Sigmoid colon (tissue), 7 donors: ENCODE measurements around the gene WNK1. TPM values are rescaled to one million over a fixed set of nuclear protein-coding genes. Genes with fewer than 3 reads are reported as not detected.

Source experiments
- DNase-seq: peaks from one replicate; pipeline ENCODE4 v3.0.0-alpha.2; 2019
- H3K27ac ChIP-seq, 4 donors: fragments of 200-600 bp; sonication (generic); one replicate each; pipeline ENCODE4 v1.5.1; 2016 to 2019; ENCODE audit warnings: mild to moderate bottlenecking in 1 of 4
- H3K27me3 ChIP-seq, 3 donors: fragments of 200-600 bp; sonication (generic); one replicate each; pipeline ENCODE4 v1.5.1; 2019; ENCODE audit warnings: mild to moderate bottlenecking in 1 of 3
- H3K36me3 ChIP-seq, 4 donors: fragments of 200-600 bp; sonication (generic); one replicate each; pipeline ENCODE4 v1.5.1; 2016 to 2019
- H3K4me1 ChIP-seq, 4 donors: fragments of 200-600 bp; sonication (generic); one replicate each; pipeline ENCODE4 v1.5.1; 2017 to 2019
- H3K4me3 ChIP-seq, 4 donors: fragments of 200-600 bp; sonication (generic); one replicate each; pipeline ENCODE4 v1.5.1; 2017 to 2019; ENCODE audit warnings: mild to moderate bottlenecking in 2 of 4, moderate library complexity in 1 of 4
- H3K9me3 ChIP-seq, 4 donors: fragments of 200-600 bp in 3 of 4; sonication (generic) in 3 of 4; one replicate each; pipeline versions ENCODE4 v1.5.1 to v1.6.1; 2013 to 2019
- CTCF ChIP-seq, 4 experiments: fragments of 450-650 bp in 3 of 4; fragments of 200-600 bp in 1 of 4; IDR thresholded peaks; one replicate each; pipeline ENCODE4 v1.5.1; 2016 to 2019; ENCODE audit warnings: antibody characterized with exemption in 4 of 4, mild to moderate bottlenecking in 3 of 4, moderate library complexity in 2 of 4
- EP300 ChIP-seq, 4 donors: sonication (generic); formaldehyde crosslinking; IDR thresholded peaks; one replicate each; pipeline ENCODE4 v1.6.1; 2017; ENCODE audit warnings: antibody characterized with exemption in 4 of 4
- POLR2A ChIP-seq, 2 donors: fragments of 450-650 bp; IDR thresholded peaks; one replicate each; pipeline ENCODE4 v1.6.1; 2016; ENCODE audit warnings: antibody characterized with exemption in 2 of 2, mild to moderate bottlenecking in 2 of 2, moderate library complexity in 2 of 2
- POLR2AphosphoS5 ChIP-seq, 4 donors: sonication (generic); formaldehyde crosslinking; IDR thresholded peaks; one replicate each; pipeline ENCODE4 v1.6.1; 2017; ENCODE audit warnings: antibody characterized with exemption in 4 of 4
- WGBS, 2 donors: extraction: QIAGEN DNeasy Blood & Tissue Kit; methylation state at CpG; one replicate each; pipeline ENCODE4 v1.1.7; 2013; 5-methylcytosine and 5-hydroxymethylcytosine counted together
- intact Hi-C: fragments of 100-400 bp; cut with DNase I; formaldehyde crosslinking; loops from one replicate; pipeline ENCODE4 v1.15.1; 2023
- polyA plus RNA-seq, 3 donors: library from polyadenylated mRNA; stranded (reverse); fragments of 200-250 nt; gene quantifications; one replicate each; pipeline ENCODE4 v1.2.3, GENCODE V29; 2013
- total RNA-seq, 4 donors: library from RNA; depleted of rRNA; stranded (reverse); fragments of >200 nt; gene quantifications; one replicate each; pipeline ENCODE4 v1.1.0, GENCODE V29; 2016
- donor health status: healthy with polysubstance abuse.
- donor health status: Bipolar disorder and iron deficiency.
- donor health status: healthy.

WNK1 gene
- total and polyA plus RNA-seq, 7 donors, result 13.2 to 146 (median 73.6) TPM

DNA sequence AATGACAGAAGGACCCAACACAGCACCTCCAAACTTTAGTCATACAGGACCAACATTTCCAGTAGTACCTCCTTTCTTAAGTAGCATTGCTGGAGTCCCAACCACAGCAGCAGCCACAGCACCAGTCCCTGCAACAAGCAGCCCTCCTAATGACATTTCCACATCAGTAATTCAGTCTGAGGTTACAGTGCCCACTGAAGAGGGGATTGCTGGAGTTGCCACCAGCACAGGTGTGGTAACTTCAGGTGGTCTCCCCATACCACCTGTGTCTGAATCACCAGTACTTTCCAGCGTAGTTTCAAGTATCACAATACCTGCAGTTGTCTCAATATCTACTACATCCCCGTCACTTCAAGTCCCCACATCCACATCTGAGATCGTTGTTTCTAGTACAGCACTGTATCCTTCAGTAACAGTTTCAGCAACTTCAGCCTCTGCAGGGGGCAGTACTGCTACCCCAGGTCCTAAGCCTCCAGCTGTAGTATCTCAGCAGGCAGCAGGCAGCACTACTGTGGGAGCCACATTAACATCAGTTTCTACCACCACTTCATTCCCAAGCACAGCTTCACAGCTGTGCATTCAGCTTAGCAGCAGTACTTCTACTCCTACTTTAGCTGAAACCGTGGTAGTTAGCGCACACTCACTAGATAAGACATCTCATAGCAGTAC, 132.5 kb downstream of the WNK1 start:
- peaks cover 54 to 100% (median 78%) of the 10 kb centered on the region in 4 donors for H3K36me3 ChIP-seq
- TF ChIP-seq POLR2AphosphoS5 (IDR thresholded peaks at IDR 0.05), result no peak
- TF ChIP-seq POLR2A (IDR thresholded peaks at IDR 0.05), result no peak
- TF ChIP-seq CTCF (IDR thresholded peaks at IDR 0.05), result no peak
- no peak for TF ChIP-seq EP300 (IDR thresholded peaks at IDR 0.05)
- DNase-seq, result no peak
- no peaks in the 10 kb centered on the region for H3K4me1 ChIP-seq
- 94 to 95% methylated on average over 5 of the region's 5 CpGs for WGBS, 2 donors
- H3K27ac ChIP-seq, result no peak overlapping the region
- H3K9me3 ChIP-seq, result no peaks in the 10 kb centered on the region
- H3K27me3 ChIP-seq, result no peaks in the 10 kb centered on the region
- intact Hi-C loops, result no loop called here
- H3K4me3 ChIP-seq, result no peak overlapping the region

DNA sequence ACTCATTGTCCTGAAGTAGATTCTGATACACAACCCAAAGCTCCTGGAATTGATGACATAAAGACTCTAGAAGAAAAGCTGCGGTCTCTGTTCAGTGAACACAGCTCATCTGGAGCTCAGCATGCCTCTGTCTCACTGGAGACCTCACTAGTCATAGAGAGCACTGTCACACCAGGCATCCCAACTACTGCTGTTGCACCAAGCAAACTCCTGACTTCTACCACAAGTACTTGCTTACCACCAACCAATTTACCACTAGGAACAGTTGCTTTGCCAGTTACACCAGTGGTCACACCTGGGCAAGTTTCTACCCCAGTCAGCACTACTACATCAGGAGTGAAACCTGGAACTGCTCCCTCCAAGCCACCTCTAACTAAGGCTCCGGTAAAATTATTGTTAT, 133.3 kb downstream of the WNK1 start:
- intact Hi-C loops, result no loop called here
- TF ChIP-seq POLR2AphosphoS5 (IDR thresholded peaks at IDR 0.05) (no peak), CTCF (IDR thresholded peaks at IDR 0.05) (no peak), POLR2A (IDR thresholded peaks at IDR 0.05) (no peak), EP300 (IDR thresholded peaks at IDR 0.05) (no peak)
- no peak overlapping the region for H3K4me3 ChIP-seq
- WGBS, 2 donors, result 98% methylated on average over 2 of the region's 2 CpGs
- H3K27me3 ChIP-seq, result no peaks in the 10 kb centered on the region
- no peaks in the 10 kb centered on the region for H3K4me1 ChIP-seq
- H3K9me3 ChIP-seq, result no peaks in the 10 kb centered on the region
- no peak for DNase-seq
- H3K36me3 ChIP-seq, result peaks cover 56 to 100% (median 80%) of the 10 kb centered on the region in 4 donors
- H3K27ac ChIP-seq, result no peak overlapping the region

DNA sequence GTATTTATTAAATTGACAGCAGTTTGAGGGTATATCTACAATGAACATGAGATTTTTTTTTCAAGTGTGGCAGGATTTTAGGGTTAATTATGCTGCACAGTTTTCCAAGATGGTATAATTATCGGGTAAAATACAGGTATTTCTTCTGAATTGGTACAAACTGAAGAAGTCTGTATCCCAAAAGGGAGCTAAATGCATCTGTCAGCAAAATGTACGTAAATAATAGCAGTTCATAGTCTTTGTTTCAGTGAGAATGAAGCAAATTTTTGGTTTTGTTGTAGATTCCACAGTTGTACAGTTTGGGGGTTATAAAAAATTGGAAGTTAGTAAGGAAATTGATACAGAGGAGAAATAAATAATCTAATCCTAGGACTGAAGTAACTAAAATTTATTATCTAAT, 133.8 kb downstream of the WNK1 start:
- DNase-seq, result no peak
- H3K9me3 ChIP-seq, result no peaks in the 10 kb centered on the region
- peaks cover 56 to 100% (median 77%) of the 10 kb centered on the region in 4 donors for H3K36me3 ChIP-seq
- 95 to 98% methylated on average over 2 of the region's 2 CpGs for WGBS, 2 donors
- intact Hi-C loops, result no loop called here
- H3K4me3 ChIP-seq, result no peak overlapping the region
- H3K27me3 ChIP-seq, result no peaks in the 10 kb centered on the region
- no peak for TF ChIP-seq POLR2AphosphoS5 (IDR thresholded peaks at IDR 0.05)
- TF ChIP-seq EP300 (IDR thresholded peaks at IDR 0.05), result no peak
- no peaks in the 10 kb centered on the region for H3K4me1 ChIP-seq
- H3K27ac ChIP-seq, result no peak overlapping the region

- intact Hi-C loops, result no loop called here
- Histone ChIP-seq H3K27ac (no peak overlapping the region), H3K9me3 (no peaks in the 10 kb centered on the region), H3K4me3 (no peak overlapping the region), H3K36me3 (peaks cover 32 to 99% (median 42%) of the 10 kb centered on the region in 4 donors), H3K4me1 (no peaks in the 10 kb centered on the region), H3K27me3 (no peaks in the 10 kb centered on the region)
- DNase-seq, result no peak
- no peak for TF ChIP-seq POLR2A (IDR thresholded peaks at IDR 0.05)
- no peak for TF ChIP-seq CTCF (IDR thresholded peaks at IDR 0.05)
Observed at GRCh38 chr12:894226-894625, 141.8 kb downstream of the WNK1 start.

- TF ChIP-seq CTCF (IDR thresholded peaks at IDR 0.05), result no peak
- no peak for TF ChIP-seq POLR2AphosphoS5 (IDR thresholded peaks at IDR 0.05)
- TF ChIP-seq POLR2A (IDR thresholded peaks at IDR 0.05), result no peak
- TF ChIP-seq EP300 (IDR thresholded peaks at IDR 0.05), result no peak
- no peak overlapping the region for H3K4me3 ChIP-seq
- no peak for DNase-seq
- H3K27ac ChIP-seq, result no peak overlapping the region
- H3K9me3 ChIP-seq, result no peaks in the 10 kb centered on the region
- 75 to 83% methylated on average over 4 of the region's 4 CpGs for WGBS, 2 donors
- H3K36me3 ChIP-seq, result peaks cover 26 to 99% (median 35%) of the 10 kb centered on the region in 4 donors
- H3K4me1 ChIP-seq, result no peaks in the 10 kb centered on the region
- intact Hi-C loops, result no loop called here
- H3K27me3 ChIP-seq, result no peaks in the 10 kb centered on the region
Observed at GRCh38 chr12:896031-896430, 143.7 kb downstream of the WNK1 start.
